ENCODE data around the gene ZSCAN22. TPM values are rescaled to one million over a fixed set of nuclear protein-coding genes. Genes with fewer than 3 reads are reported as not detected.

Gene ZSCAN22
- total RNA-seq, 2 donors from 2014 or later: 3.8 TPM

DNA sequence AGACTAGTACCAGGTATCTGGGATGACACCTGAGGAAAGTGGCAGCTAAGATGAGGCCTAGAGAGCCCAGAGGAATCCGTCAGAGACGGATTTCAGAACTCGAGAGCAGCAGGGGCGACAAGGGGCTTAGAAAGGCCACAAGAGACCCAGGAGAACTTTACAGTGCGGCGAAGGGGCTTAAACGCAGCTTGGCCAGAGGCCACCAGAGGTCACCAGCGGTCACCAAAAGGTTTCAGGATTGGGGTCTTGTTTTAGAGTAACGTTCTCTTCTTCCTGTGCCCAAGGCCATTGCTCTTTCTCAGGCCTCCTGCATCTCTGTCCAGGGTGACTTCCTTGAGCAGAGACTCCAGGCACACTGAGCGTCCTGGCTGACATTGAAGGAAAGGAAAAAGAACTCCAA lies 2.2 kb downstream of the ZSCAN22 start:
- H3K27ac Mint-ChIP-seq: no peak overlapping the region
- H3K9me3 ChIP-seq (ENCODE audit: control insufficient read depth, low read length): no peaks in the 10 kb centered on the region
- H3K4me1 ChIP-seq (ENCODE audit: control insufficient read depth, insufficient read depth, low read length): peaks cover 12% of the 10 kb centered on the region
- H3K27ac ChIP-seq (ENCODE audit: low read depth, low read length): no peak overlapping the region
- no peak overlapping the region for H3K9ac ChIP-seq (ENCODE audit: extremely low read depth, low read length, poor library complexity, severe bottlenecking)
- TF ChIP-seq, protein P1, sequence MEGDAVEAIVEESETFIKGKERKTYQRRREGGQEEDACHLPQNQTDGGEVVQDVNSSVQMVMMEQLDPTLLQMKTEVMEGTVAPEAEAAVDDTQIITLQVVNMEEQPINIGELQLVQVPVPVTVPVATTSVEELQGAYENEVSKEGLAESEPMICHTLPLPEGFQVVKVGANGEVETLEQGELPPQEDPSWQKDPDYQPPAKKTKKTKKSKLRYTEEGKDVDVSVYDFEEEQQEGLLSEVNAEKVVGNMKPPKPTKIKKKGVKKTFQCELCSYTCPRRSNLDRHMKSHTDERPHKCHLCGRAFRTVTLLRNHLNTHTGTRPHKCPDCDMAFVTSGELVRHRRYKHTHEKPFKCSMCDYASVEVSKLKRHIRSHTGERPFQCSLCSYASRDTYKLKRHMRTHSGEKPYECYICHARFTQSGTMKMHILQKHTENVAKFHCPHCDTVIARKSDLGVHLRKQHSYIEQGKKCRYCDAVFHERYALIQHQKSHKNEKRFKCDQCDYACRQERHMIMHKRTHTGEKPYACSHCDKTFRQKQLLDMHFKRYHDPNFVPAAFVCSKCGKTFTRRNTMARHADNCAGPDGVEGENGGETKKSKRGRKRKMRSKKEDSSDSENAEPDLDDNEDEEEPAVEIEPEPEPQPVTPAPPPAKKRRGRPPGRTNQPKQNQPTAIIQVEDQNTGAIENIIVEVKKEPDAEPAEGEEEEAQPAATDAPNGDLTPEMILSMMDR (conservative IDR thresholded peaks at IDR 0.05): peak; percentile 82
- no peaks in the 10 kb centered on the region for H3K27me3 ChIP-seq (ENCODE audit: control insufficient read depth, insufficient read depth, low read length, poor library complexity, severe bottlenecking)
- no peaks in the 10 kb centered on the region for H3K9me3 Mint-ChIP-seq
- DNase-seq: peak; percentile 92
- H3K36me3 Mint-ChIP-seq (ENCODE audit: low read depth): peaks cover 1% of the 10 kb centered on the region
- H3K4me3 Mint-ChIP-seq: no peak overlapping the region
- H3K4me1 Mint-ChIP-seq: peaks cover 17% of the 10 kb centered on the region
- no peaks in the 10 kb centered on the region for H3K36me3 ChIP-seq (ENCODE audit: control insufficient read depth, insufficient read depth, low read length)
- H3K4me3 ChIP-seq (ENCODE audit: low read length): peak overlapping the region; percentile 99
- H3K27me3 Mint-ChIP-seq (ENCODE audit: insufficient read depth): no peaks in the 10 kb centered on the region
- 28 to 38% methylated on average over 6 to 10 of the region's 10 CpGs for WGBS, 2 experiments (ENCODE audit: insufficient coverage in 1 of 2, insufficient read length in 1 of 2)

- no peak overlapping the region for H3K27ac ChIP-seq (ENCODE audit: low read depth, low read length)
- Mint-ChIP-seq H3K9me3 (no peaks in the 10 kb centered on the region), H3K4me3 (no peak overlapping the region), H3K36me3 (ENCODE audit: low read depth) (peaks cover 15% of the 10 kb centered on the region), H3K4me1 (peaks cover 17% of the 10 kb centered on the region), H3K27me3 (ENCODE audit: insufficient read depth) (no peaks in the 10 kb centered on the region), H3K27ac (peak overlapping the region; percentile 22)
- TF ChIP-seq, protein P1 (conservative IDR thresholded peaks at IDR 0.05): no peak
- 81 to 89% methylated on average over 2 to 4 of the region's 4 CpGs for WGBS, 2 experiments (ENCODE audit: insufficient coverage in 1 of 2, insufficient read length in 1 of 2)
- H3K9ac ChIP-seq (ENCODE audit: extremely low read depth, low read length, poor library complexity, severe bottlenecking): no peak overlapping the region
- H3K4me1 ChIP-seq (ENCODE audit: control insufficient read depth, insufficient read depth, low read length): peaks cover 12% of the 10 kb centered on the region
- peaks cover 14% of the 10 kb centered on the region for H3K36me3 ChIP-seq (ENCODE audit: control insufficient read depth, insufficient read depth, low read length)
- no peaks in the 10 kb centered on the region for H3K9me3 ChIP-seq (ENCODE audit: control insufficient read depth, low read length)
- H3K4me3 ChIP-seq (ENCODE audit: low read length): no peak overlapping the region
- no peaks in the 10 kb centered on the region for H3K27me3 ChIP-seq (ENCODE audit: control insufficient read depth, insufficient read depth, low read length, poor library complexity, severe bottlenecking)
- DNase-seq: no peak
Observed at GRCh38 chr19:58330458-58330857, 3.7 kb downstream of the ZSCAN22 start.

DNA sequence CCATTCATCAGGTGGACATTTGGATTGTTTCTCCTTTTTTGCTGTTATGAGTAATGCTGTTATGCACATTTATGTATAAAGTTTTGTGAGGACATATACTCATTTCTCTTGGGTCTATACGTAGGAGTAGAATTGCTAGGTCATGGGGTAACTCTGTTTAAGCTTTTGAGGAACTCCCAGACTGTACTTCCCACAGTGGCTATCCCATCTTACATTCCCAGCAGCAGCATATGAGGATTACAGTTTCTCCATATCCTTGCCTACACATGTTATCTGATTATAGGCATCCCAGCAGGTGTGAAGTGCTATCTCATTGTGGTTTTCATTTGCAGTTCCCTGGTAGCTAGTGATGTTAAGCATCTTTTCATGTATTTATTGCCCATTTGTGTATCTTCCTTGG lies 5.9 kb downstream of the ZSCAN22 start:
- Histone ChIP-seq H3K36me3 (ENCODE audit: control insufficient read depth, insufficient read depth, low read length) (peaks cover 30% of the 10 kb centered on the region), H3K9me3 (ENCODE audit: control insufficient read depth, low read length) (no peaks in the 10 kb centered on the region), H3K27ac (ENCODE audit: low read depth, low read length) (no peak overlapping the region), H3K9ac (ENCODE audit: extremely low read depth, low read length, poor library complexity, severe bottlenecking) (no peak overlapping the region), H3K4me3 (ENCODE audit: low read length) (no peak overlapping the region), H3K27me3 (ENCODE audit: control insufficient read depth, insufficient read depth, low read length, poor library complexity, severe bottlenecking) (no peaks in the 10 kb centered on the region), H3K4me1 (ENCODE audit: control insufficient read depth, insufficient read depth, low read length) (peaks cover 12% of the 10 kb centered on the region)
- Mint-ChIP-seq H3K36me3 (ENCODE audit: low read depth) (peaks cover 31% of the 10 kb centered on the region), H3K27me3 (ENCODE audit: insufficient read depth) (no peaks in the 10 kb centered on the region), H3K4me3 (no peak overlapping the region), H3K27ac (no peak overlapping the region), H3K9me3 (no peaks in the 10 kb centered on the region), H3K4me1 (peaks cover 17% of the 10 kb centered on the region)
- DNase-seq: no peak
- TF ChIP-seq, protein P1 (conservative IDR thresholded peaks at IDR 0.05): no peak
- 100% methylated on average over 1 of the region's 1 CpG for WGBS, 2 experiments (ENCODE audit: insufficient coverage in 1 of 2, insufficient read length in 1 of 2)

All from endodermal cell (in vitro differentiated cells).